Heart right ventricle (tissue), 16 donors: ENCODE data around the gene PDE4A. TPM values are rescaled to one million over a fixed set of nuclear protein-coding genes. Genes with fewer than 3 reads are reported as not detected.

Experiments
- ATAC-seq, 8 donors: fragments of 200-7000 bp; cut with Tn5 transposase; one replicate each; pipeline ENCODE4 v1.9.1; 2020; ENCODE audit warnings: mild to moderate bottlenecking in 8 of 8, moderate library complexity in 8 of 8, moderate number of reproducible peaks in 1 of 8
- DNase-seq, 2 donors: peaks; one replicate each; pipeline ENCODE4 v3.0.0-alpha.2; 2020
- H3K27ac ChIP-seq, 10 donors: fragments of 200-600 bp; sonication (generic) in 2 of 10; one replicate each; pipeline versions ENCODE4 v1.5.0 to v1.8.0; 2020 to 2022; ENCODE audit warnings: mild to moderate bottlenecking in 3 of 10
- H3K27me3 ChIP-seq, 7 donors: fragments of 200-600 bp; one replicate each; pipeline ENCODE4 v1.8.0; 2021 to 2022; ENCODE audit warnings: mild to moderate bottlenecking in 2 of 7
- H3K36me3 ChIP-seq, 9 donors: fragments of 200-600 bp; sonication (generic) in 1 of 9; one replicate each; pipeline versions ENCODE4 v1.5.0 to v1.8.0; 2020 to 2022; ENCODE audit warnings: mild to moderate bottlenecking in 2 of 9
- H3K4me1 ChIP-seq, 9 donors: fragments of 200-600 bp; sonication (generic) in 1 of 9; one replicate each; pipeline versions ENCODE4 v1.5.0 to v1.8.0; 2020 to 2022; ENCODE audit warnings: mild to moderate bottlenecking in 4 of 9
- H3K4me3 ChIP-seq, 10 donors: fragments of 200-600 bp; sonication (generic) in 2 of 10; one replicate each; pipeline versions ENCODE4 v1.5.0 to v1.8.0; 2020 to 2022; ENCODE audit warnings: mild to moderate bottlenecking in 7 of 10, moderate library complexity in 2 of 10
- H3K9me3 ChIP-seq, 11 donors: fragments of 200-600 bp in 10 of 11; sonication (generic) in 2 of 11; one replicate each; pipeline versions ENCODE4 v1.5.0 to v1.8.0; 2013 to 2022; ENCODE audit warnings: mild to moderate bottlenecking in 2 of 11, control low read depth in 1 of 11, moderate library complexity in 1 of 11
- WGBS, 2 donors: extraction: QIAGEN DNeasy Blood & Tissue Kit; methylation state at CpG; one replicate each; pipeline ENCODE4 v1.1.7; 2013; ENCODE audit warnings: inconsistent platforms in 1 of 2; 5-methylcytosine and 5-hydroxymethylcytosine counted together
- intact Hi-C, 10 donors: fragments of 100-400 bp; cut with DNase I; formaldehyde crosslinking; loops; one replicate each; pipeline versions ENCODE4 v1.11.1 to v1.14.2; 2022
- polyA plus RNA-seq, 2 donors: library from polyadenylated mRNA; stranded (reverse); fragments of 200-250 nt; gene quantifications; one replicate each; pipeline ENCODE4 v1.2.3, GENCODE V29; 2013
- total RNA-seq, 10 donors: library from RNA; stranded (reverse); fragmentation: NEBNext Ultra II Directional in 3 of 10; extraction: Animal tissue kit (Norgen Biotek cat#: 25700) in 3 of 10; gene quantifications; one replicate each; pipeline versions ENCODE4 v1.2.1 to v1.2.4, GENCODE V29; 2021 to 2023
- TF ChIP-seq, protein P1 (sequence below), 9 donors: fragments of 200-600 bp; sonication (generic) in 2 of 9; IDR thresholded peaks; one replicate each; pipeline versions ENCODE4 v1.5.0 to v1.8.0; 2021 to 2022; ENCODE audit warnings: antibody characterized with exemption in 9 of 9, mild to moderate bottlenecking in 5 of 9, moderate library complexity in 1 of 9
- donor health status: Arrhythmogenic right ventricular cardiomyopathy.
- donor health status: ischemic (EF 13 %, LVEDD 7.1; RV severe dilation, severe dysfunction).
- donor health status: healthy with polysubstance abuse.
- donor health status: DM: no; HTN: yes; CAD: no.
- donor health status: DM: no; HTN: no; CAD: no.
- donor health status: ischemic (EF 25% LVEDD 6.9; RV normal size, moderate dysfunction).
- donor health status: ischemic (EF 25% LVEDD 5.7; RV mildly dilated, moderate dysfunction).
- donor health status: healthy.
- donor health status: DM: yes; HTN: yes; CAD: no.
- donor health status: Ischemic cardiomyopathy.
- donor health status: ischemic (EF 35%, LVEDD 5.7; RV mildly dilated, moderate dysfunction).
- donor health status: nonischemic (EF 11% LVEDD 7.7; RV severe dilation, severe dysfunction).
- donor health status: DM: yes; HTN: yes; CAD: no.
- donor health status: PGD.
- donor health status: ischemic (EF 29% LVEDD 5.4; RV normal size, mild dysfunction).
- donor health status: nonischemic (EF 23%, LVEDD 6.1; RV moderate dilation, normal function).

PDE4A gene
- total and polyA plus RNA-seq, 12 donors = 3.5 to 50.7 (median 17.0) TPM

- Histone ChIP-seq H3K36me3 (peaks cover 7 to 99% (median 76%) of the 10 kb centered on the region in 9 donors), H3K27me3 (no peaks in the 10 kb centered on the region), H3K9me3 (no peaks in the 10 kb centered on the region), H3K4me1 (peaks cover 0 to 17% (median 0%) of the 10 kb centered on the region in 9 donors), H3K4me3 (no peak overlapping the region), H3K27ac (no peak overlapping the region)
- 94 to 95% methylated on average over 43 of the region's 43 CpGs for WGBS, 2 donors
- TF ChIP-seq, protein P1, sequence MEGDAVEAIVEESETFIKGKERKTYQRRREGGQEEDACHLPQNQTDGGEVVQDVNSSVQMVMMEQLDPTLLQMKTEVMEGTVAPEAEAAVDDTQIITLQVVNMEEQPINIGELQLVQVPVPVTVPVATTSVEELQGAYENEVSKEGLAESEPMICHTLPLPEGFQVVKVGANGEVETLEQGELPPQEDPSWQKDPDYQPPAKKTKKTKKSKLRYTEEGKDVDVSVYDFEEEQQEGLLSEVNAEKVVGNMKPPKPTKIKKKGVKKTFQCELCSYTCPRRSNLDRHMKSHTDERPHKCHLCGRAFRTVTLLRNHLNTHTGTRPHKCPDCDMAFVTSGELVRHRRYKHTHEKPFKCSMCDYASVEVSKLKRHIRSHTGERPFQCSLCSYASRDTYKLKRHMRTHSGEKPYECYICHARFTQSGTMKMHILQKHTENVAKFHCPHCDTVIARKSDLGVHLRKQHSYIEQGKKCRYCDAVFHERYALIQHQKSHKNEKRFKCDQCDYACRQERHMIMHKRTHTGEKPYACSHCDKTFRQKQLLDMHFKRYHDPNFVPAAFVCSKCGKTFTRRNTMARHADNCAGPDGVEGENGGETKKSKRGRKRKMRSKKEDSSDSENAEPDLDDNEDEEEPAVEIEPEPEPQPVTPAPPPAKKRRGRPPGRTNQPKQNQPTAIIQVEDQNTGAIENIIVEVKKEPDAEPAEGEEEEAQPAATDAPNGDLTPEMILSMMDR (IDR thresholded peaks at IDR 0.05) = no peak
- intact Hi-C loops = loop anchor here in 1 of 10 donors (10.0 kb wide), 1 partner anchor 163 kb away; the partner anchor contains the start of gene ILF3
- no peak for DNase-seq
- ATAC-seq = peak in 3 of 8 donors; percentile 9 to 44 (median 28)
Observed at GRCh38 chr19:10491472-10492047, 71.2 kb downstream of the PDE4A start.

DNA sequence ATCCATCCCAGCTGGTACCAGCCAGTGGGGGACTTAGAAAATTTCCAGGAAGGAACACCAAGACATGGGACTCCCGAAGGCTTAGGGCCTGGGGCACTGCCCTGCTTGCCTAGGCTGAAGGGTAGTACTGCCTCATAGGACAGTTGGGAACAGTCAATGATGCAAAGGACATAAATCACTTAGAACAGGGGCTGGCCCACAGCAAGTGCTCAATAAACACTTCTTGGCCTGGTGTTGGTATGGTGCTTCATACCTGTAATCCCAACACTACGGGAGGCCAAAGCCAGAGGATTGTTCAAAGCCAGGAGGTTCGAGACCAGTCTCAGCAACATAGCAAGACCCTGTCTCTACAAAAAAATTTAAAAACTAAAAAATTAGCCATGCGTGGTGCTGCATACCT lies 77.0 kb downstream of the PDE4A start:
- intact Hi-C loops = loop anchor here in 1 of 10 donors (10.0 kb wide), 1 partner anchor 157 kb away; the partner anchor contains the start of gene ILF3
- Histone ChIP-seq H3K4me1 (peaks cover 5 to 55% (median 42%) of the 10 kb centered on the region in 9 donors), H3K36me3 (peaks cover 0 to 77% (median 41%) of the 10 kb centered on the region in 9 donors)

GRCh38 chr19:10499550-10500246 lies 79.4 kb downstream of the PDE4A start:
- Histone ChIP-seq H3K27me3 (no peaks in the 10 kb centered on the region), H3K4me3 (no peak overlapping the region), H3K36me3 (peaks cover 0 to 57% (median 28%) of the 10 kb centered on the region in 9 donors), H3K9me3 (no peaks in the 10 kb centered on the region), H3K27ac (peak overlapping the region in 1 of 10 donors; percentile 51), H3K4me1 (peaks cover 5 to 58% (median 39%) of the 10 kb centered on the region in 9 donors)
- TF ChIP-seq, protein P1 (IDR thresholded peaks at IDR 0.05) = no peak
- intact Hi-C loops = loop anchor here in 7 of 10 donors (2.0 to 10.0 kb wide), 6 partner anchors 21 to 155 kb away; partner anchors contain the start of genes CDKN2D (in 5 of the 7), KRI1 (in 5 of the 7), ATG4D (in 1 of the 7) and ILF3 (in 1 of the 7)
- ATAC-seq (no peak), DNase-seq (no peak)
- 88% methylated on average over 24 of the region's 24 CpGs for WGBS, 2 donors

More for the DNA sequence above, 77.0 kb downstream of the PDE4A start:
- 92 to 93% methylated on average over 4 of the region's 4 CpGs for WGBS, 2 donors
- ATAC-seq (no peak), DNase-seq (no peak)
- Histone ChIP-seq H3K27me3 (no peaks in the 10 kb centered on the region), H3K4me3 (no peak overlapping the region), H3K27ac (no peak overlapping the region), H3K9me3 (no peaks in the 10 kb centered on the region)
- TF ChIP-seq, protein P1 (IDR thresholded peaks at IDR 0.05) = no peak

DNA sequence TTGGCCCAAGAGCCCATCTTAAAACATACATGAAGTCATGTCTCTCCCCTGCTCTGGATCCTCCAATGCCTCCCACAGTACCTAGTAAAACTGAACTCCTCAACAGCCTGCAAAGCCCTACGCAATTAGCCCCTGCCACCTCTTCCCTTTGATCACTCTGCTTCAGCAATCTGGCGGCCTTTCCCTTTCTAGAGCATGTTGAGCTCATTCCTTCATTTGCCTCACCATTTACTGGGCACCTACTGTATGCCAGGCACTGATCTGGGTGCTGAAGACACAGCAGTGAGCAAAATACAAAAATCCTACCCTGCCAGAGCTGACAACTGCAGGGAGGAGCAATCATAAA lies 79.9 kb downstream of the PDE4A start:
- TF ChIP-seq, protein P1 (IDR thresholded peaks at IDR 0.05) = no peak
- Histone ChIP-seq H3K36me3 (peaks cover 0 to 51% (median 23%) of the 10 kb centered on the region in 9 donors), H3K4me1 (peaks cover 5 to 58% (median 39%) of the 10 kb centered on the region in 9 donors), H3K27ac (no peak overlapping the region), H3K9me3 (no peaks in the 10 kb centered on the region), H3K27me3 (no peaks in the 10 kb centered on the region), H3K4me3 (no peak overlapping the region)
- 98 to 99% methylated on average over 2 of the region's 2 CpGs for WGBS, 2 donors
- intact Hi-C loops = loop anchor here in 7 of 10 donors (2.0 to 10.0 kb wide), 4 partner anchors 21 to 67 kb away; partner anchors contain the start of genes CDKN2D (in 5 of the 7), KRI1 (in 5 of the 7) and ATG4D (in 1 of the 7)
- no peak for DNase-seq
- ATAC-seq = no peak
